Measurements from ENCODE around the gene SH3PXD2A.

Gene SH3PXD2A

GRCh38 chr10:103680869-103681236, 174.5 kb downstream of the SH3PXD2A start:
- FAIRE-seq: peak; percentile 14
- DNase-seq (ENCODE audit: insufficient read length): no peak
- TF ChIP-seq POLR2A (IDR thresholded peaks at IDR 0.05; ENCODE audit: low read depth, low read length) (no peak), POLR2AphosphoS5 (IDR thresholded peaks at IDR 0.05; ENCODE audit: low read depth, low read length) (no peak), TAF1 (IDR thresholded peaks at IDR 0.05; ENCODE audit: borderline replicate concordance, low read depth, low read length) (no peak)

GRCh38 chr10:103679096-103679790, 176.1 kb downstream of the SH3PXD2A start:
- DNase-seq (ENCODE audit: insufficient read length) (no peak), FAIRE-seq (peak; percentile 77)
- TF ChIP-seq TAF1 (IDR thresholded peaks at IDR 0.05; ENCODE audit: borderline replicate concordance, low read depth, low read length) (no peak), POLR2AphosphoS5 (IDR thresholded peaks at IDR 0.05; ENCODE audit: low read depth, low read length) (no peak), POLR2A (IDR thresholded peaks at IDR 0.05; ENCODE audit: low read depth, low read length) (no peak)

GRCh38 chr10:103678178-103678526, 177.2 kb downstream of the SH3PXD2A start:
- TF ChIP-seq POLR2A (IDR thresholded peaks at IDR 0.05; ENCODE audit: low read depth, low read length) (peak; percentile 34; the same call in 1 of the 2 replicates), POLR2AphosphoS5 (IDR thresholded peaks at IDR 0.05; ENCODE audit: low read depth, low read length) (peak; percentile 51; the same call in 1 of the 2 replicates), TAF1 (IDR thresholded peaks at IDR 0.05; ENCODE audit: borderline replicate concordance, low read depth, low read length) (no peak)
- peak; percentile 95 for FAIRE-seq
- peak; percentile 90 for DNase-seq (ENCODE audit: insufficient read length)

GRCh38 chr10:103677486-103678177, 177.7 kb downstream of the SH3PXD2A start:
- no peak for TF ChIP-seq POLR2AphosphoS5 (IDR thresholded peaks at IDR 0.05; ENCODE audit: low read depth, low read length)
- TF ChIP-seq POLR2A (IDR thresholded peaks at IDR 0.05; ENCODE audit: low read depth, low read length): no peak
- TF ChIP-seq TAF1 (IDR thresholded peaks at IDR 0.05; ENCODE audit: borderline replicate concordance, low read depth, low read length): no peak
- FAIRE-seq (no peak), DNase-seq (ENCODE audit: insufficient read length) (no peak)

GRCh38 chr10:103676851-103677417, 178.4 kb downstream of the SH3PXD2A start:
- DNase-seq (ENCODE audit: insufficient read length): no peak
- no peak for TF ChIP-seq TAF1 (IDR thresholded peaks at IDR 0.05; ENCODE audit: borderline replicate concordance, low read depth, low read length)
- no peak for TF ChIP-seq POLR2AphosphoS5 (IDR thresholded peaks at IDR 0.05; ENCODE audit: low read depth, low read length)
- no peak for TF ChIP-seq POLR2A (IDR thresholded peaks at IDR 0.05; ENCODE audit: low read depth, low read length)
- no peak for FAIRE-seq

GRCh38 chr10:103676058-103676785, 179.2 kb downstream of the SH3PXD2A start:
- FAIRE-seq (no peak), DNase-seq (ENCODE audit: insufficient read length) (no peak)
- no peak for TF ChIP-seq POLR2A (IDR thresholded peaks at IDR 0.05; ENCODE audit: low read depth, low read length)
- TF ChIP-seq POLR2AphosphoS5 (IDR thresholded peaks at IDR 0.05; ENCODE audit: low read depth, low read length): no peak
- no peak for TF ChIP-seq TAF1 (IDR thresholded peaks at IDR 0.05; ENCODE audit: borderline replicate concordance, low read depth, low read length)

- TF ChIP-seq POLR2A (IDR thresholded peaks at IDR 0.05; ENCODE audit: low read depth, low read length) (no peak), POLR2AphosphoS5 (IDR thresholded peaks at IDR 0.05; ENCODE audit: low read depth, low read length) (no peak), TAF1 (IDR thresholded peaks at IDR 0.05; ENCODE audit: borderline replicate concordance, low read depth, low read length) (no peak)
- DNase-seq (ENCODE audit: insufficient read length) (no peak), FAIRE-seq (no peak)
These were observed 181.8 kb downstream of the SH3PXD2A start for GRCh38 chr10:103673606-103674005.

GRCh38 chr10:103672345-103672744, 183.0 kb downstream of the SH3PXD2A start:
- no peak for DNase-seq (ENCODE audit: insufficient read length)
- TF ChIP-seq POLR2A (IDR thresholded peaks at IDR 0.05; ENCODE audit: low read depth, low read length): no peak
- TF ChIP-seq POLR2AphosphoS5 (IDR thresholded peaks at IDR 0.05; ENCODE audit: low read depth, low read length): no peak
- no peak for TF ChIP-seq TAF1 (IDR thresholded peaks at IDR 0.05; ENCODE audit: borderline replicate concordance, low read depth, low read length)
- FAIRE-seq: no peak

GRCh38 chr10:103671126-103671895, 184.1 kb downstream of the SH3PXD2A start:
- FAIRE-seq: no peak
- TF ChIP-seq POLR2AphosphoS5 (IDR thresholded peaks at IDR 0.05; ENCODE audit: low read depth, low read length) (no peak), TAF1 (IDR thresholded peaks at IDR 0.05; ENCODE audit: borderline replicate concordance, low read depth, low read length) (no peak), POLR2A (IDR thresholded peaks at IDR 0.05; ENCODE audit: low read depth, low read length) (no peak)

GRCh38 chr10:103669944-103670343, 185.4 kb downstream of the SH3PXD2A start:
- no peak for DNase-seq (ENCODE audit: insufficient read length)
- no peak for TF ChIP-seq POLR2AphosphoS5 (IDR thresholded peaks at IDR 0.05; ENCODE audit: low read depth, low read length)
- no peak for TF ChIP-seq TAF1 (IDR thresholded peaks at IDR 0.05; ENCODE audit: borderline replicate concordance, low read depth, low read length)
- no peak for TF ChIP-seq POLR2A (IDR thresholded peaks at IDR 0.05; ENCODE audit: low read depth, low read length)
- no peak for FAIRE-seq

More at GRCh38 chr10:103671126-103671895, 184.1 kb downstream of the SH3PXD2A start:
- DNase-seq (ENCODE audit: insufficient read length): no peak
